HEK293 (cell line): ENCODE measurements around the gene IPO13.

Experiments used
- CTCF ChIA-PET: fragments of 350-600 bp; formaldehyde crosslinking; extraction: SDS; loops from one replicate; lab custom pipeline; 2021; ENCODE audit warnings: antibody characterized with exemption; lab: Yijun Ruan, JAX
- POLR2A ChIA-PET: fragments of 300-600 bp; formaldehyde crosslinking; extraction: SDS; loops from one replicate; lab custom pipeline; 2020; ENCODE audit warnings: antibody characterized with exemption, inconsistent platforms; lab: Yijun Ruan, JAX
- H3K27ac ChIP-seq: fragments of 200-500 bp; sonication (Bioruptor generic); 2 replicates; pipeline ENCODE4 v1.5.1; 2014; ENCODE audit warnings: low read depth, low read length, control low read depth, inconsistent platforms; ENCODE audit errors: extremely low read depth
- H3K36me3 ChIP-seq, 2 experiments: fragments of 200-500 bp in 1 of 2; sonication (Bioruptor generic) in 1 of 2; 1 replicate in 1 of 2; 2 replicates in 1 of 2; pipeline ENCODE4 v1.5.1; 2014 to 2017; ENCODE audit warnings: inconsistent platforms in 2 of 2, low read length in 2 of 2; ENCODE audit not compliant: control insufficient read depth in 2 of 2, insufficient read depth in 1 of 2
- H3K4me1 ChIP-seq: fragments of 200-500 bp; sonication (Bioruptor generic); 2 replicates; pipeline ENCODE4 v1.5.1; 2014; ENCODE audit warnings: mild to moderate bottlenecking, low read length, inconsistent platforms; ENCODE audit not compliant: control insufficient read depth, insufficient read depth
- H3K4me3 ChIP-seq: 2 replicates; pipeline ENCODE4 v1.5.1; 2011; ENCODE audit warnings: low read depth, mild to moderate bottlenecking, control low read depth, low read length, moderate library complexity
- H3K9me3 ChIP-seq: fragments of 200-500 bp; sonication (Bioruptor generic); 2 replicates; pipeline ENCODE4 v1.5.1; 2014; ENCODE audit warnings: low read depth, low read length, inconsistent platforms; ENCODE audit not compliant: control insufficient read depth, insufficient read depth
- EGR2 ChIP-seq: fragments of 450-650 bp; formaldehyde crosslinking; IDR thresholded peaks from 2 replicates; pipeline ENCODE4 v1.5.1; 2016; ENCODE audit warnings: low read depth, missing biosample characterization, missing genetic modification characterization
- SP2 ChIP-seq: fragments of 450-650 bp; formaldehyde crosslinking; IDR thresholded peaks from 2 replicates; pipeline ENCODE4 v1.5.1; 2016; ENCODE audit warnings: missing biosample characterization, missing genetic modification characterization
- YY1 ChIP-seq: fragments of 450-650 bp; formaldehyde crosslinking; IDR thresholded peaks from 2 replicates; pipeline ENCODE4 v1.5.1; 2018; ENCODE audit warnings: missing biosample characterization, missing genetic modification characterization
- ZEB2 ChIP-seq: fragments of 450-650 bp; formaldehyde crosslinking; IDR thresholded peaks from 2 replicates; pipeline ENCODE4 v1.5.1; 2016; ENCODE audit warnings: missing biosample characterization, missing genetic modification characterization
- ZFHX2 ChIP-seq: fragments of 450-650 bp; formaldehyde crosslinking; conservative IDR thresholded peaks from 2 replicates; pipeline ENCODE4 v1.5.1; 2016; ENCODE audit warnings: missing biosample characterization, missing genetic modification characterization
- ZNF121 ChIP-seq: fragments of 450-650 bp; formaldehyde crosslinking; IDR thresholded peaks from 2 replicates; pipeline ENCODE4 v1.5.1; 2016; ENCODE audit warnings: missing biosample characterization, missing genetic modification characterization
- ZNF174 ChIP-seq: fragments of 450-650 bp; formaldehyde crosslinking; IDR thresholded peaks from 2 replicates; pipeline ENCODE4 v1.5.0; 2017; ENCODE audit warnings: missing biosample characterization, mild to moderate bottlenecking, missing genetic modification characterization
- ZNF184 ChIP-seq: fragments of 450-650 bp; IDR thresholded peaks from 2 replicates; pipeline ENCODE4 v1.5.1; 2018; ENCODE audit warnings: missing biosample characterization, mild to moderate bottlenecking, missing genetic modification characterization
- ZNF23 ChIP-seq: fragments of 450-650 bp; formaldehyde crosslinking; IDR thresholded peaks from 2 replicates; pipeline ENCODE4 v1.5.1; 2016; ENCODE audit warnings: missing biosample characterization, missing genetic modification characterization, borderline replicate concordance
- ZNF324 ChIP-seq: fragments of 450-650 bp; formaldehyde crosslinking; IDR thresholded peaks from 2 replicates; pipeline ENCODE4 v1.5.1; 2016; ENCODE audit warnings: missing biosample characterization, missing genetic modification characterization
- ZNF664 ChIP-seq: fragments of 450-650 bp; formaldehyde crosslinking; IDR thresholded peaks from 2 replicates; pipeline ENCODE4 v1.5.1; 2016; ENCODE audit warnings: missing biosample characterization, missing genetic modification characterization
- TF ChIP-seq, protein P1 (sequence below): fragments of 450-650 bp; formaldehyde crosslinking; IDR thresholded peaks from 2 replicates; pipeline ENCODE4 v1.5.1; 2016; ENCODE audit warnings: missing biosample characterization, missing genetic modification characterization
- TF ChIP-seq, protein P2 (sequence below): fragments of 450-650 bp; formaldehyde crosslinking; IDR thresholded peaks from 2 replicates; pipeline ENCODE4 v1.5.1; 2016; ENCODE audit warnings: missing biosample characterization, missing genetic modification characterization
- TF ChIP-seq, protein P3 (sequence below): fragments of 450-650 bp; formaldehyde crosslinking; IDR thresholded peaks from 2 replicates; pipeline ENCODE4 v1.5.1; 2016; ENCODE audit warnings: missing biosample characterization, missing genetic modification characterization
- TF ChIP-seq, protein P4 (sequence below): fragments of 450-650 bp; formaldehyde crosslinking; IDR thresholded peaks from 2 replicates; pipeline ENCODE4 v1.5.1; 2016; ENCODE audit warnings: missing biosample characterization, missing genetic modification characterization

The IPO13 gene

DNA sequence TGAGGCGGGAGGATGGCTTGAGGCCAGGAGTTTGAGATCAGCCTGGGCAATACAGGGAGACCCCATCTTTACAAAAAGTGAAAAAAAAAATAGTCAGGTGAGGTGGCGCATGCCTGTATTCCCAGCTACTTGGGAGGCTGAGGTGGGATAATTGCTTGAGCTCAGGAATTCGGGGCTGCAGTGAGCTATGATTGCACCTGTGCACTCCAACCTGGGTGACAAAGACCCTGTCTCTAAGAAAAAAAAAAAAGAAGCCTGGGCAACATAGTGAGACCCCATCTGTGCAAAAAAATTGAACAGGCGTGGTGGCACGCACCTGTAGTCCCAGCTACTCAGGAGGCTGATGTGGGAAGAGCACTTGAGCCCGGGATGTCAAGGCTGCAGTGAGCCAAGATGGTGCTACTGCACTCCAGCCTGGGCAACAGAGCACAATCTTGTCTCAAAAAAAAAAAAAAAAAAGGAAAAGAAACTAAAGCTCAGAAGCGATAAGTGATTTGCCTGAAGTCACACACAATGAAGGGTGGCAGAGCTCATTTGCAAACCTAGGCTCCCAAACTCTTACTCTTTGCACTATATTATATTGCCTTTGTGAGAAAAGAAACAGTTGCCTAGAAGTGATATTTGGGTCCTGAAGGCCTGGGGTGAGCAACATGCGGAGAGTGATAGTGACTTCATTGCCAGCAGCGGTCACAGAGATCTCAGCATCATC, 46.6 kb downstream of the IPO13 start:
- no peaks in the 10 kb centered on the region; a peak in 1 of 3 replicates for H3K36me3 ChIP-seq
- no peak overlapping the region for H3K27ac ChIP-seq
- H3K4me3 ChIP-seq = no peak overlapping the region
- H3K4me1 ChIP-seq = no peaks in the 10 kb centered on the region
- H3K9me3 ChIP-seq = no peaks in the 10 kb centered on the region
- no peak for TF ChIP-seq ZNF324
- TF ChIP-seq ZNF121 (tag by site-specific recombination) = peak; percentile 93
- TF ChIP-seq, all 188 proteins: peak for 1
- CTCF ChIA-PET = interaction anchor here (0.6 to 6.5 kb wide), 8 partner anchors 10 to 809 kb away, joined by 3 to 53 read pairs (median 6); no protein-coding TSS in a partner anchor
- POLR2A ChIA-PET = interaction anchor here (0.9 to 1.8 kb wide), 4 partner anchors 17 to 43 kb away, joined by 4 to 15 read pairs (median 4); partner anchors contain the start of genes ATP6V0B and DPH2

DNA sequence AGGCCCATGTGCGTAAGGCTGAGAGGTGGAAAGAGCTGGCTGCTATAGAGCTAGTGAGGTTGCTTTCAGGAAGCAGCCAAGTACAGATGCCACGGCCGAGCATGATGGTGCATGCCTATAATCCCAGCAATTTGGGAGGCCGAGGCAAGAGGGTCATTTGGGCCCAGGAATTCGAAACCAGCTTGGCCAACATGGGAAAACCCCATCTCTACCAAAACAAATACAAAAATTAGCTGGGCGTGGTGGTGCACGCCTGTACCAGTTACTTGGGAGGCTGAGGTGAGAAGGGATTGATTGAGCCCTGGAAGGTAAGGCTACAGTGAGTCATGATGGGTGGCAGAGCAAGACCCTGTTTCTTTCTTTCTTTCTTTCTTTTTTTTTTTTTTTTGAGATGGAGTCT, 47.3 kb downstream of the IPO13 start:
- POLR2A ChIA-PET = interaction anchor here (0.6 to 1.5 kb wide), 3 partner anchors 19 to 362 kb away, joined by 4 read pairs; partner anchors contain the start of gene ATP6V0B

DNA sequence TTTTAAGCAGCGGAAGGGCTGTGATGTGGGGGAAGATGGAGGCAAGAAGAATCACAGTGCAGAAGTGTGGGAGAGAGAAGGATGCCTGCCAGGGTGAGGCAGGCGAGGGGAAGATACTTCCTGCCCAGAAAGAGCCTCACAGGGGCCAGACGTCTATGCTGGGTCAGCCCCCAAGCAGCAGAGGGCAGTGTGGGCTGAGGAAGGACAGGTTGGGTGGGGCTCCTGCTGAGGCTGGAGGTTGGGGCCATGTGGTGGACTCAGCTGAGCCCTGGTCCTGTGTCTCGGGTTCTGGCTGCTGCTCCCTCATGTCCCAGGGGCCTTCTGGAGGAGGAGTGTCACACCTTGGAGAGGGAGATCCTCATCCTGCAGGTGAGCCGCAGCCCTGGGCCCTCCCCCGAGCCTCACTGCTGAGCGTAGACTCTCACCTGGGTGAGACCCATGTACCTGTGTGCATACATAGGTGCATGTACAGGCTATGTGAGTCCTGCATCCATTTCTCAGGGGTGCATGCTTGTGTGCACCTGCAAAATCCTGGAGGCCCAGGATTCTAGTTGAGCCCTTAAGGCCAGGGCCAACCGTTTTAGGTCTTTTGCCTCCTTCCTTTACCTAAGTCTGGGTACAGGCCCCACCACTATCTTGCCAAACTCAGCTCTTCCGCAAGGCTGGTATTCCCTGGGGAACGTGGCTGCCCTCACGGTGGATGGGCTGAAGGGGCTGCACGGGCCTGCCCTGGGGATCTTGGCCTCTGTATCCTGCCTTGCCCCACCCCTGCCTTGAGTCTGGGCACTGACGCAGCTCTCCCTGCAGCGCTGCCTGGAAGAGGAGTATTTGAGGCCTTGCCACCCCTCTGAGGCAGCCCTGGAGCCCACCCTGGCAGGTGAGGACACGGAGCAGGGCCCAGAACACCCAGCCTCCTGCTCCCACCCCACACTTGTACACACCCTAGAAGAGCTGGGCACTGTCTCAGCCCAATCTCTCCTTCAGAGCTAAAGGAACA, 48.3 kb downstream of the IPO13 start:
- no peak overlapping the region for H3K27ac ChIP-seq
- H3K4me3 ChIP-seq = no peak overlapping the region
- CTCF ChIA-PET = interaction anchor here (1.2 to 6.5 kb wide), 4 partner anchors 10 to 53 kb away, joined by 3 to 53 read pairs (median 8); no protein-coding TSS in a partner anchor
- no peaks in the 10 kb centered on the region for H3K9me3 ChIP-seq
- POLR2A ChIA-PET = interaction anchor here (0.6 kb wide), 1 partner anchor 361 kb away, joined by 4 read pairs; no protein-coding TSS in a partner anchor
- no peaks in the 10 kb centered on the region for H3K4me1 ChIP-seq
- TF ChIP-seq, protein P1, sequence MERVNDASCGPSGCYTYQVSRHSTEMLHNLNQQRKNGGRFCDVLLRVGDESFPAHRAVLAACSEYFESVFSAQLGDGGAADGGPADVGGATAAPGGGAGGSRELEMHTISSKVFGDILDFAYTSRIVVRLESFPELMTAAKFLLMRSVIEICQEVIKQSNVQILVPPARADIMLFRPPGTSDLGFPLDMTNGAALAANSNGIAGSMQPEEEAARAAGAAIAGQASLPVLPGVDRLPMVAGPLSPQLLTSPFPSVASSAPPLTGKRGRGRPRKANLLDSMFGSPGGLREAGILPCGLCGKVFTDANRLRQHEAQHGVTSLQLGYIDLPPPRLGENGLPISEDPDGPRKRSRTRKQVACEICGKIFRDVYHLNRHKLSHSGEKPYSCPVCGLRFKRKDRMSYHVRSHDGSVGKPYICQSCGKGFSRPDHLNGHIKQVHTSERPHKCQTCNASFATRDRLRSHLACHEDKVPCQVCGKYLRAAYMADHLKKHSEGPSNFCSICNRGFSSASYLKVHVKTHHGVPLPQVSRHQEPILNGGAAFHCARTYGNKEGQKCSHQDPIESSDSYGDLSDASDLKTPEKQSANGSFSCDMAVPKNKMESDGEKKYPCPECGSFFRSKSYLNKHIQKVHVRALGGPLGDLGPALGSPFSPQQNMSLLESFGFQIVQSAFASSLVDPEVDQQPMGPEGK = peak; percentile 44; the same call in 1 of the 2 replicates
- no peak for TF ChIP-seq SP2
- TF ChIP-seq EGR2 (tag by site-specific recombination) = peak; percentile 26; the same call in 1 of the 2 replicates
- peak; percentile 28; the same call in 1 of the 2 replicates for TF ChIP-seq ZFHX2 (tag by site-specific recombination)
- TF ChIP-seq, protein P2, sequence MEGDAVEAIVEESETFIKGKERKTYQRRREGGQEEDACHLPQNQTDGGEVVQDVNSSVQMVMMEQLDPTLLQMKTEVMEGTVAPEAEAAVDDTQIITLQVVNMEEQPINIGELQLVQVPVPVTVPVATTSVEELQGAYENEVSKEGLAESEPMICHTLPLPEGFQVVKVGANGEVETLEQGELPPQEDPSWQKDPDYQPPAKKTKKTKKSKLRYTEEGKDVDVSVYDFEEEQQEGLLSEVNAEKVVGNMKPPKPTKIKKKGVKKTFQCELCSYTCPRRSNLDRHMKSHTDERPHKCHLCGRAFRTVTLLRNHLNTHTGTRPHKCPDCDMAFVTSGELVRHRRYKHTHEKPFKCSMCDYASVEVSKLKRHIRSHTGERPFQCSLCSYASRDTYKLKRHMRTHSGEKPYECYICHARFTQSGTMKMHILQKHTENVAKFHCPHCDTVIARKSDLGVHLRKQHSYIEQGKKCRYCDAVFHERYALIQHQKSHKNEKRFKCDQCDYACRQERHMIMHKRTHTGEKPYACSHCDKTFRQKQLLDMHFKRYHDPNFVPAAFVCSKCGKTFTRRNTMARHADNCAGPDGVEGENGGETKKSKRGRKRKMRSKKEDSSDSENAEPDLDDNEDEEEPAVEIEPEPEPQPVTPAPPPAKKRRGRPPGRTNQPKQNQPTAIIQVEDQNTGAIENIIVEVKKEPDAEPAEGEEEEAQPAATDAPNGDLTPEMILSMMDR = peak; percentile 63
- no peak for TF ChIP-seq ZNF664 (tag by site-specific recombination)
- H3K36me3 ChIP-seq = no peaks in the 10 kb centered on the region

More for the DNA sequence above, 47.3 kb downstream of the IPO13 start:
- H3K27ac ChIP-seq = no peak overlapping the region
- TF ChIP-seq ZEB2 (tag by site-specific recombination) (no peak), ZNF174 (tag by site-specific recombination) (no peak), ZNF184 (no peak), ZNF23 (tag by site-specific recombination) (no peak), YY1 (no peak)
- TF ChIP-seq, protein P3, sequence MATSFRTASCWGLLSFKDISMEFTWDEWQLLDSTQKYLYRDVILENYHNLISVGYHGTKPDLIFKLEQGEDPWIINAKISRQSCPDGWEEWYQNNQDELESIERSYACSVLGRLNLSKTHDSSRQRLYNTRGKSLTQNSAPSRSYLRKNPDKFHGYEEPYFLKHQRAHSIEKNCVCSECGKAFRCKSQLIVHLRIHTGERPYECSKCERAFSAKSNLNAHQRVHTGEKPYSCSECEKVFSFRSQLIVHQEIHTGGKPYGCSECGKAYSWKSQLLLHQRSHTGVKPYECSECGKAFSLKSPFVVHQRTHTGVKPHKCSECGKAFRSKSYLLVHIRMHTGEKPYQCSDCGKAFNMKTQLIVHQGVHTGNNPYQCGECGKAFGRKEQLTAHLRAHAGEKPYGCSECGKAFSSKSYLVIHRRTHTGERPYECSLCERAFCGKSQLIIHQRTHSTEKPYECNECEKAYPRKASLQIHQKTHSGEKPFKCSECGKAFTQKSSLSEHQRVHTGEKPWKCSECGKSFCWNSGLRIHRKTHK (tag by site-specific recombination) = no peak
- TF ChIP-seq, protein P4, sequence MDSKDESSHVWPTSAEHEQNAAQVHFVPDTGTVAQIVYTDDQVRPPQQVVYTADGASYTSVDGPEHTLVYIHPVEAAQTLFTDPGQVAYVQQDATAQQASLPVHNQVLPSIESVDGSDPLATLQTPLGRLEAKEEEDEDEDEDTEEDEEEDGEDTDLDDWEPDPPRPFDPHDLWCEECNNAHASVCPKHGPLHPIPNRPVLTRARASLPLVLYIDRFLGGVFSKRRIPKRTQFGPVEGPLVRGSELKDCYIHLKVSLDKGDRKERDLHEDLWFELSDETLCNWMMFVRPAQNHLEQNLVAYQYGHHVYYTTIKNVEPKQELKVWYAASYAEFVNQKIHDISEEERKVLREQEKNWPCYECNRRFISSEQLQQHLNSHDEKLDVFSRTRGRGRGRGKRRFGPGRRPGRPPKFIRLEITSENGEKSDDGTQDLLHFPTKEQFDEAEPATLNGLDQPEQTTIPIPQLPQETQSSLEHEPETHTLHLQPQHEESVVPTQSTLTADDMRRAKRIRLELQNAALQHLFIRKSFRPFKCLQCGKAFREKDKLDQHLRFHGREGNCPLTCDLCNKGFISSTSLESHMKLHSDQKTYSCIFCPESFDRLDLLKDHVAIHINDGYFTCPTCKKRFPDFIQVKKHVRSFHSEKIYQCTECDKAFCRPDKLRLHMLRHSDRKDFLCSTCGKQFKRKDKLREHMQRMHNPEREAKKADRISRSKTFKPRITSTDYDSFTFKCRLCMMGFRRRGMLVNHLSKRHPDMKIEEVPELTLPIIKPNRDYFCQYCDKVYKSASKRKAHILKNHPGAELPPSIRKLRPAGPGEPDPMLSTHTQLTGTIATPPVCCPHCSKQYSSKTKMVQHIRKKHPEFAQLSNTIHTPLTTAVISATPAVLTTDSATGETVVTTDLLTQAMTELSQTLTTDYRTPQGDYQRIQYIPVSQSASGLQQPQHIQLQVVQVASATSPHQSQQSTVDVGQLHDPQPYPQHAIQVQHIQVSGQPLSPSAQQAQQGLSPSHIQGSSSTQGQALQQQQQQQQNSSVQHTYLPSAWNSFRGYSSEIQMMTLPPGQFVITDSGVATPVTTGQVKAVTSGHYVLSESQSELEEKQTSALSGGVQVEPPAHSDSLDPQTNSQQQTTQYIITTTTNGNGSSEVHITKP (tag by site-specific recombination) = 0 out of 2 replicates have a peak, but pooled peaks have one; percentile 19
- H3K4me3 ChIP-seq = no peak overlapping the region
- CTCF ChIA-PET = interaction anchor here (2.1 to 6.5 kb wide), 3 partner anchors 12 to 54 kb away, joined by 12 to 53 read pairs (median 36); no protein-coding TSS in a partner anchor
- H3K36me3 ChIP-seq = no peaks in the 10 kb centered on the region; a peak in 1 of 3 replicates
- no peaks in the 10 kb centered on the region for H3K9me3 ChIP-seq
- no peaks in the 10 kb centered on the region for H3K4me1 ChIP-seq
